Gastroesophageal sphincter (tissue), 4 donors: ENCODE data around the gene CHST13. TPM values are rescaled to one million over a fixed set of nuclear protein-coding genes. Genes with fewer than 3 reads are reported as not detected.

Source experiments
- ATAC-seq: fragments of 150-250 bp; one replicate; pipeline ENCODE4 v1.9.1; 2016; ENCODE audit warnings: mild to moderate bottlenecking, moderate library complexity
- H3K27ac ChIP-seq, 4 donors: fragments of 200-600 bp; sonication (generic) in 3 of 4; 1 replicate in 3 of 4; 2 replicates in 1 of 4; pipeline ENCODE4 v1.5.1; 2016 to 2019
- H3K27me3 ChIP-seq: fragments of 200-600 bp; sonication (generic); one replicate; pipeline ENCODE4 v1.5.1; 2019
- H3K36me3 ChIP-seq, 2 donors: fragments of 200-600 bp; sonication (generic); one replicate each; pipeline ENCODE4 v1.5.1; 2019; ENCODE audit warnings: control low read depth in 1 of 2
- H3K4me1 ChIP-seq, 3 donors: fragments of 200-600 bp; sonication (generic); 1 replicate in 2 of 3; 2 replicates in 1 of 3; pipeline ENCODE4 v1.5.1; 2016 to 2019; ENCODE audit warnings: control low read depth in 2 of 3
- H3K4me3 ChIP-seq, 2 donors: fragments of 200-600 bp; sonication (generic); one replicate each; pipeline ENCODE4 v1.5.1; 2019; ENCODE audit warnings: mild to moderate bottlenecking in 1 of 2, moderate library complexity in 1 of 2
- H3K9me3 ChIP-seq, 3 donors: fragments of 200-600 bp; sonication (generic); one replicate each; pipeline ENCODE4 v1.5.1; 2017 to 2019; ENCODE audit warnings: control low read depth in 2 of 3
- EP300 ChIP-seq: sonication (generic); formaldehyde crosslinking; IDR thresholded peaks from one replicate; pipeline ENCODE4 v1.6.1; 2017; ENCODE audit warnings: antibody characterized with exemption, mild to moderate bottlenecking
- POLR2A ChIP-seq, 2 donors: fragments of 450-650 bp; IDR thresholded peaks; one replicate each; pipeline ENCODE4 v1.6.1; 2017; ENCODE audit warnings: antibody characterized with exemption in 2 of 2, mild to moderate bottlenecking in 2 of 2, moderate library complexity in 1 of 2
- POLR2AphosphoS5 ChIP-seq: sonication (generic); formaldehyde crosslinking; IDR thresholded peaks from one replicate; pipeline ENCODE4 v1.6.1; 2017; ENCODE audit warnings: antibody characterized with exemption
- WGBS, 2 donors: methylation state at CpG; one replicate each; pipeline ENCODE4 v1.1.5; 2018; ENCODE audit warnings: low coverage in 1 of 2; 5-methylcytosine and 5-hydroxymethylcytosine counted together
- total RNA-seq, 4 donors: library from RNA; depleted of rRNA; stranded (reverse); fragments of >200 nt; gene quantifications; one replicate each; pipeline ENCODE4 v1.1.0, GENCODE V29; 2016
- TF ChIP-seq, protein P1 (sequence below), 4 experiments: fragments of 200-600 bp in 2 of 4; fragments of 450-650 bp in 2 of 4; sonication (generic) in 1 of 4; IDR thresholded peaks; one replicate each; pipeline ENCODE4 v1.5.1; 2017 to 2019; ENCODE audit warnings: antibody characterized with exemption in 4 of 4, mild to moderate bottlenecking in 2 of 4, moderate library complexity in 2 of 4

Gene CHST13
- total RNA-seq, 4 donors from 2014 or later, result 0.52 to 1.4 (median 0.81) TPM; not detected in 1

DNA sequence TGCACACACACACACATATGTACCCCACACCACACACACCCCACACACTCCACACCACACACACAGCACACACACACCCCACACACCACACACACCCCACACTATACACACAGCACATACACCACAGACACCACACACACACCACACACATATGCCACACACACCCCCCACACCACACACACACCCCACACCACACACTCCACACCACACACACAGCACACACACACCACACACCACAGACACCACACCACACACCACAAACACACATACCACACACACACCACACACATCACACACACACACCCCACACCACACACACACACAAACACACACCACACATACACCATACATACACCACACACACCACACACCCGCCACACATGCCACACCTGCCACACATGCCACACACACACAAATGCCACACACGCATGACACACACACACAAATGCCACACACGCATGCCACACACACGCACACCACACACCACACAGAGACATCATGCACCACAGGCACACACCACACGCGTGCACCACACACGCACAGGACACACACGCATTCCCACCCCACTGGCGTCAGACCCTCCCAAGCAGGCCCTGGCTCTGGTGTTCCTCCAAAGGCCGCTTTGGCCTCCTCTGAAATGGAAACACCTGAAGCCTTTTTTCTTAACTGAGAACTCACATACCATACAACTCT is 15.7 kb downstream of the CHST13 start:
- 92 to 93% methylated on average over 7 of the region's 10 CpGs for WGBS, 2 donors
- no peak overlapping the region for H3K27ac ChIP-seq
- ATAC-seq, result no peak
- H3K4me1 ChIP-seq, result peaks cover 0 to 19% (median 0%) of the 10 kb centered on the region in 3 donors
- H3K4me3 ChIP-seq, result no peak overlapping the region
- no peaks in the 10 kb centered on the region for H3K36me3 ChIP-seq
- TF ChIP-seq POLR2A (IDR thresholded peaks at IDR 0.05) (no peak), EP300 (no peak), POLR2AphosphoS5 (no peak)
- TF ChIP-seq, protein P1, sequence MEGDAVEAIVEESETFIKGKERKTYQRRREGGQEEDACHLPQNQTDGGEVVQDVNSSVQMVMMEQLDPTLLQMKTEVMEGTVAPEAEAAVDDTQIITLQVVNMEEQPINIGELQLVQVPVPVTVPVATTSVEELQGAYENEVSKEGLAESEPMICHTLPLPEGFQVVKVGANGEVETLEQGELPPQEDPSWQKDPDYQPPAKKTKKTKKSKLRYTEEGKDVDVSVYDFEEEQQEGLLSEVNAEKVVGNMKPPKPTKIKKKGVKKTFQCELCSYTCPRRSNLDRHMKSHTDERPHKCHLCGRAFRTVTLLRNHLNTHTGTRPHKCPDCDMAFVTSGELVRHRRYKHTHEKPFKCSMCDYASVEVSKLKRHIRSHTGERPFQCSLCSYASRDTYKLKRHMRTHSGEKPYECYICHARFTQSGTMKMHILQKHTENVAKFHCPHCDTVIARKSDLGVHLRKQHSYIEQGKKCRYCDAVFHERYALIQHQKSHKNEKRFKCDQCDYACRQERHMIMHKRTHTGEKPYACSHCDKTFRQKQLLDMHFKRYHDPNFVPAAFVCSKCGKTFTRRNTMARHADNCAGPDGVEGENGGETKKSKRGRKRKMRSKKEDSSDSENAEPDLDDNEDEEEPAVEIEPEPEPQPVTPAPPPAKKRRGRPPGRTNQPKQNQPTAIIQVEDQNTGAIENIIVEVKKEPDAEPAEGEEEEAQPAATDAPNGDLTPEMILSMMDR (IDR thresholded peaks at IDR 0.05), result no peak
- H3K27me3 ChIP-seq, result peaks cover 76% of the 10 kb centered on the region
- peaks cover 0 to 4% (median 0%) of the 10 kb centered on the region in 3 donors for H3K9me3 ChIP-seq

DNA sequence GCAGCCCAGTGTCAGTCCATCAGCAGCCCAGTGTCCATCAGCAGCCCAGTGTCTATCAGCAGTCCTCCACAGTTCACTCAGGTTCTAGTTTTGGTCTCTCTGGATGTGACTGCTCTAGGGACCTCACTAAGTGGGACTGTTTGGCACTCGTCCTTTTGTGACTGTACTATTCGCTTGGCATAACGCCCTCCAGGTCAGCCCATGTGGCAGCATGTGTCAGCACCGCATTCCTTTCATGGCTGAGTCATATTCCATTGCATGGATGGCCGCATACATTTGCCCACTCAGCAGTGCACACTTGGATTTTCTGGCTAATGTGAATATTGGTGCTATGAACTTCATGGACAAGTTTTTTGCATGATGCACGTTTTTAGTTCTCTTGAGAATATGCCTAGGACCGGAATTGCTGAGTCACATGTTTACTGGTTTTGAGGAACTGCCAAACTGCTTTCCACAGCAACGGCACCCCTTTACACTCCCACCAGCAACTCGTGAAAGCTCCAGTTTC is 16.4 kb downstream of the CHST13 start:
- Histone ChIP-seq H3K9me3 (peaks cover 0 to 4% (median 0%) of the 10 kb centered on the region in 3 donors), H3K4me3 (no peak overlapping the region), H3K27ac (no peak overlapping the region), H3K27me3 (peaks cover 77% of the 10 kb centered on the region), H3K36me3 (no peaks in the 10 kb centered on the region), H3K4me1 (peaks cover 0 to 19% (median 0%) of the 10 kb centered on the region in 3 donors)
- ATAC-seq, result peak; percentile 46
- TF ChIP-seq POLR2AphosphoS5, result peak; percentile 55
- TF ChIP-seq, protein P1 (IDR thresholded peaks at IDR 0.05), result no peak
- no peak for TF ChIP-seq POLR2A (IDR thresholded peaks at IDR 0.05)
- no peak for TF ChIP-seq EP300
- WGBS, 2 donors, result 0 to 14% methylated on average over 5 to 7 of the region's 9 CpGs

DNA sequence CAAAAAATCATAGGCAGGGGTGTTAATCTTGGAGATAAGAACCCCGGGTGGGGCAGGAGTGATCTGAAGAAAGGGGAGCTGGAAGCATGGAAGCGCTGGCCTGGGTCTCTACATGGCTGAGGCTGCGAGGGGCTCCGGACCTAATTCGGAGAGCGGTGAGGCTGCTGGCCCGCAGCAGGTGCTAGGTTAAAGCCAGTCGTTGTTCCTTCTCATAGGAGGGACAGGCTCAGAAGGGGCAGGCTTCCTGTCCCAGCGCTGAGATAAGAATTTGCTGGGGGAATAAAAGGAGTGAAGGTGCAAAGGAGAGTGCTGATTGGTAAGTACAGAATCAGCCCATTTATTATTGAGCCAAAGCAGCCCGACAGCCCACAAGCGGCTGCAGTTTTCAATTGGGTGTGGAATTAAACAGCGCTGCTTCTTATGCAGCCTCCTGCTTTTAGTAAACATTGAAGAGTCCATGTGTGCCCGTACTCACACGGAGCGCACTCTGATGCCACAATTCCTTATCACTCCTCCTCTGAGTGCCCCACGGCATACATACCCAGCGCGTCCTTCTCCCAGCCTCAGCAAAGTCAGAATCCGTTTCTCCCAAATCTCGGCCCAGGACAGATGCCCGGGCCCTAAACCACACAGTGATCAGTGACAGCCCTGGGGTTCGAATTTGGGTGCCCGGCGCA is 17.1 kb downstream of the CHST13 start:
- peaks cover 0 to 19% (median 0%) of the 10 kb centered on the region in 3 donors for H3K4me1 ChIP-seq
- no peak overlapping the region for H3K4me3 ChIP-seq
- 40 to 57% methylated on average over 10 to 11 of the region's 24 CpGs for WGBS, 2 donors
- peaks cover 0 to 4% (median 0%) of the 10 kb centered on the region in 3 donors for H3K9me3 ChIP-seq
- peaks cover 77% of the 10 kb centered on the region for H3K27me3 ChIP-seq
- TF ChIP-seq EP300 (no peak), POLR2A (IDR thresholded peaks at IDR 0.05) (no peak), POLR2AphosphoS5 (no peak)
- TF ChIP-seq, protein P1 (IDR thresholded peaks at IDR 0.05), result no peak
- no peak for ATAC-seq
- H3K36me3 ChIP-seq, result no peaks in the 10 kb centered on the region
- no peak overlapping the region for H3K27ac ChIP-seq

DNA sequence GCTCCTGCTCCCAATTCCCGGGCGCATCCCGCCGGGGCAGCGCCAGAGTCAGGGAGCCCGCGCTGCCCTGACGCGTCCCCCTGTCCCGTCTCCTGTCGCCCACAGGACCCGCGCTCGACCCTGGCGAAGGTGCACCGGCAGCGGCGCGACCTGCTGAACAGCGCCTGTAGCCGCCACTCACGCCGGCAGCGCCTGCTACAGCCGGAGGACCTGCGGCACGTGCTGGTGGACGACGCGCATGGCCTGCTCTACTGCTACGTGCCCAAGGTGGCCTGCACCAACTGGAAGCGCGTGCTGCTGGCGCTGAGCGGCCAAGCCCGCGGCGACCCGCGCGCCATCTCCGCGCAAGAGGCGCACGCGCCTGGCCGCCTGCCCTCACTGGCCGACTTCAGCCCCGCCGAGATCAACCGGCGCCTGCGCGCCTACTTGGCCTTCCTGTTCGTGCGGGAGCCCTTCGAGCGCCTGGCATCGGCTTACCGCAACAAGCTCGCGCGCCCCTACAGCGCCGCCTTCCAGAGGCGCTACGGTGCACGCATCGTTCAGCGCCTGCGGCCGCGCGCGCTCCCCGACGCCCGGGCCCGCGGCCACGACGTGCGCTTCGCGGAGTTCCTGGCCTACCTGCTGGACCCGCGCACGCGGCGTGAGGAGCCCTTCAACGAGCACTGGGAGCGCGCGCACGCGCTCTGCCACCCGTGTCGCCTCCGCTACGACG is 17.8 kb downstream of the CHST13 start:
- Histone ChIP-seq H3K36me3 (no peaks in the 10 kb centered on the region), H3K9me3 (peaks cover 0 to 4% (median 0%) of the 10 kb centered on the region in 3 donors), H3K4me1 (peaks cover 0 to 19% (median 0%) of the 10 kb centered on the region in 3 donors), H3K27ac (no peak overlapping the region), H3K4me3 (no peak overlapping the region), H3K27me3 (peaks cover 77% of the 10 kb centered on the region)
- ATAC-seq, result no peak
- TF ChIP-seq POLR2A (IDR thresholded peaks at IDR 0.05) (no peak), POLR2AphosphoS5 (no peak), EP300 (no peak)
- TF ChIP-seq, protein P1 (IDR thresholded peaks at IDR 0.05), result no peak
- WGBS, 2 donors, result no CpG with 5 or more reads among the region's 101 CpGs
